ENCODE results near the gene UTP3. TPM values are rescaled to one million over a fixed set of nuclear protein-coding genes. Genes with fewer than 3 reads are reported as not detected.
A peak's percentile ranks its signal among the peaks of the same experiment; 100 is the strongest.

UTP3 gene
- total RNA-seq, 2 donors from 2014 or later = 36.0 to 37.8 TPM

DNA sequence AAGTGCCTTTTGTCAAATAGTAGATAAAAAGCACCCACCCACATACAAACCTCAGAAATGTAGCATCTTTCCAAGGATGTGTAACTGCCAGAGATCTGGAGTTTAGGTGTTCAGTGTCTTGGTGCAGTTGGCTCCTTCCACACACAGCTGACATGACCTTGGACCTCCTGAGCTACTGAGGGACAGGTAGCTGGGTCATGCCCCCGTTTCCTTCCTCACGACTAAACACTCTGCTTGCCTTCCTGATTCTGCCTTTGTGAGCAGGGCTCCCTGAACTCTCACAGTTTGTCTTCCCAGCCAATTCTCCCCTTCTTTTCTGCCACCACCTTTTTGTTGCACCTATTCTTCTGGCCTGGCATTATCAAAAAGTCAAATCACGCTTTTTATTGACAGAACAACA lies 23.3 kb downstream of the UTP3 start:
- WGBS, 2 experiments (ENCODE audit: insufficient coverage in 1 of 2, insufficient read length in 1 of 2) = 76 to 88% methylated on average over 3 of the region's 3 CpGs
- no peak overlapping the region for H3K9ac ChIP-seq (ENCODE audit: extremely low read depth, low read length, poor library complexity, severe bottlenecking)
- no peaks in the 10 kb centered on the region for H3K9me3 Mint-ChIP-seq
- no peak overlapping the region for H3K4me3 Mint-ChIP-seq
- H3K9me3 ChIP-seq (ENCODE audit: control insufficient read depth, low read length) = no peaks in the 10 kb centered on the region
- H3K36me3 ChIP-seq (ENCODE audit: control insufficient read depth, insufficient read depth, low read length) = no peaks in the 10 kb centered on the region
- no peaks in the 10 kb centered on the region for H3K36me3 Mint-ChIP-seq (ENCODE audit: low read depth)
- H3K4me1 ChIP-seq (ENCODE audit: control insufficient read depth, insufficient read depth, low read length) = peaks cover 13% of the 10 kb centered on the region
- H3K4me1 Mint-ChIP-seq = peaks cover 37% of the 10 kb centered on the region
- TF ChIP-seq, protein P1, sequence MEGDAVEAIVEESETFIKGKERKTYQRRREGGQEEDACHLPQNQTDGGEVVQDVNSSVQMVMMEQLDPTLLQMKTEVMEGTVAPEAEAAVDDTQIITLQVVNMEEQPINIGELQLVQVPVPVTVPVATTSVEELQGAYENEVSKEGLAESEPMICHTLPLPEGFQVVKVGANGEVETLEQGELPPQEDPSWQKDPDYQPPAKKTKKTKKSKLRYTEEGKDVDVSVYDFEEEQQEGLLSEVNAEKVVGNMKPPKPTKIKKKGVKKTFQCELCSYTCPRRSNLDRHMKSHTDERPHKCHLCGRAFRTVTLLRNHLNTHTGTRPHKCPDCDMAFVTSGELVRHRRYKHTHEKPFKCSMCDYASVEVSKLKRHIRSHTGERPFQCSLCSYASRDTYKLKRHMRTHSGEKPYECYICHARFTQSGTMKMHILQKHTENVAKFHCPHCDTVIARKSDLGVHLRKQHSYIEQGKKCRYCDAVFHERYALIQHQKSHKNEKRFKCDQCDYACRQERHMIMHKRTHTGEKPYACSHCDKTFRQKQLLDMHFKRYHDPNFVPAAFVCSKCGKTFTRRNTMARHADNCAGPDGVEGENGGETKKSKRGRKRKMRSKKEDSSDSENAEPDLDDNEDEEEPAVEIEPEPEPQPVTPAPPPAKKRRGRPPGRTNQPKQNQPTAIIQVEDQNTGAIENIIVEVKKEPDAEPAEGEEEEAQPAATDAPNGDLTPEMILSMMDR (conservative IDR thresholded peaks at IDR 0.05) = no peak
- no peak for DNase-seq
- no peak overlapping the region for H3K4me3 ChIP-seq (ENCODE audit: low read length)
- no peak overlapping the region for H3K27ac ChIP-seq (ENCODE audit: low read depth, low read length)
- H3K27ac Mint-ChIP-seq = peak overlapping the region; percentile 31
- H3K27me3 ChIP-seq (ENCODE audit: control insufficient read depth, insufficient read depth, low read length, poor library complexity, severe bottlenecking) = no peaks in the 10 kb centered on the region
- no peaks in the 10 kb centered on the region for H3K27me3 Mint-ChIP-seq (ENCODE audit: insufficient read depth)

DNA sequence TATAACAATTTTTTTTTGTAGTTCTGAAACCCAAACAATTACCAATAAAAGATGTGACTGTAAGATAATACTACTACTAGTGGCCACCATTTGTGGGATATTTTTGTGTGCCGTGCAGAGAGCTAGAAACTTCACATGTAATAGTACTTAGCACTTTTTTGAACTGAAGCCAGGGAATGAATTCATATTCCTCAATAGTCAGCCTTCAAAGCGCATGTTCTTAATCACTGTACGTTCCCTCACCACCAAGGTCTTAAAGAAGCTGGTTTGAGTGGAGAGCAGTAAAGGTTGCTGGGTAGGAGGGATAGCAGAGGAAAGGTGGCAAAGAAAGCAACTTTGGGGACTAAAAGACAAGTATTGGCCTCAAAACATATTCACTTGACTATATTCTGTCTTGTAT lies 23.8 kb downstream of the UTP3 start:
- DNase-seq = no peak
- TF ChIP-seq, protein P1 (conservative IDR thresholded peaks at IDR 0.05) = no peak
- Mint-ChIP-seq H3K4me1 (peaks cover 36% of the 10 kb centered on the region), H3K27me3 (ENCODE audit: insufficient read depth) (no peaks in the 10 kb centered on the region), H3K27ac (no peak overlapping the region), H3K36me3 (ENCODE audit: low read depth) (no peaks in the 10 kb centered on the region), H3K9me3 (no peaks in the 10 kb centered on the region), H3K4me3 (no peak overlapping the region)
- no peak overlapping the region for H3K9ac ChIP-seq (ENCODE audit: extremely low read depth, low read length, poor library complexity, severe bottlenecking)
- H3K4me3 ChIP-seq (ENCODE audit: low read length) = no peak overlapping the region
- H3K27ac ChIP-seq (ENCODE audit: low read depth, low read length) = no peak overlapping the region
- H3K9me3 ChIP-seq (ENCODE audit: control insufficient read depth, low read length) = no peaks in the 10 kb centered on the region
- no peaks in the 10 kb centered on the region for H3K36me3 ChIP-seq (ENCODE audit: control insufficient read depth, insufficient read depth, low read length)
- H3K27me3 ChIP-seq (ENCODE audit: control insufficient read depth, insufficient read depth, low read length, poor library complexity, severe bottlenecking) = no peaks in the 10 kb centered on the region
- peaks cover 13% of the 10 kb centered on the region for H3K4me1 ChIP-seq (ENCODE audit: control insufficient read depth, insufficient read depth, low read length)
- WGBS, 2 experiments (ENCODE audit: insufficient coverage in 1 of 2, insufficient read length in 1 of 2) = 90% methylated on average over 3 of the region's 3 CpGs; no CpG with 5 or more reads in 1 of the 2 experiments

- H3K36me3 ChIP-seq (ENCODE audit: control insufficient read depth, insufficient read depth, low read length) = no peaks in the 10 kb centered on the region
- DNase-seq = no peak
- Mint-ChIP-seq H3K36me3 (ENCODE audit: low read depth) (no peaks in the 10 kb centered on the region), H3K4me1 (peaks cover 36% of the 10 kb centered on the region), H3K4me3 (no peak overlapping the region), H3K27ac (no peak overlapping the region), H3K27me3 (ENCODE audit: insufficient read depth) (no peaks in the 10 kb centered on the region), H3K9me3 (no peaks in the 10 kb centered on the region)
- no peak overlapping the region for H3K27ac ChIP-seq (ENCODE audit: low read depth, low read length)
- H3K4me3 ChIP-seq (ENCODE audit: low read length) = no peak overlapping the region
- TF ChIP-seq, protein P1 (conservative IDR thresholded peaks at IDR 0.05) = no peak
- no peak overlapping the region for H3K9ac ChIP-seq (ENCODE audit: extremely low read depth, low read length, poor library complexity, severe bottlenecking)
- H3K9me3 ChIP-seq (ENCODE audit: control insufficient read depth, low read length) = no peaks in the 10 kb centered on the region
- 89 to 100% methylated on average over 1 to 7 of the region's 7 CpGs for WGBS, 2 experiments (ENCODE audit: insufficient coverage in 1 of 2, insufficient read length in 1 of 2)
- peaks cover 13% of the 10 kb centered on the region for H3K4me1 ChIP-seq (ENCODE audit: control insufficient read depth, insufficient read depth, low read length)
- H3K27me3 ChIP-seq (ENCODE audit: control insufficient read depth, insufficient read depth, low read length, poor library complexity, severe bottlenecking) = no peaks in the 10 kb centered on the region
Measured at GRCh38 chr4:70712604-70713452, 24.5 kb downstream of the UTP3 start.

Measured in endodermal cell (in vitro differentiated cells).